K562 (cell line): ENCODE measurements around the gene AIFM3. TPM values are rescaled to one million over a fixed set of nuclear protein-coding genes. Genes with fewer than 3 reads are reported as not detected.
A peak's percentile ranks its signal among the peaks of the same experiment; 100 is the strongest.

Experiments
- ARHGAP35 ChIP-seq: fragments of 450-650 bp; IDR thresholded peaks from 2 replicates; pipeline ENCODE4 v1.6.1; 2018; ENCODE audit not compliant: partially characterized antibody
- DACH1 ChIP-seq: fragments of 450-650 bp; IDR thresholded peaks from 2 replicates; pipeline ENCODE4 v1.6.1; 2018; ENCODE audit not compliant: partially characterized antibody
- FOXA3 ChIP-seq, 2 experiments: fragments of 450-650 bp in 1 of 2; sonication (generic) in 1 of 2; formaldehyde crosslinking; IDR thresholded peaks in 1 of 2; conservative IDR thresholded peaks in 1 of 2; 2 replicates each; pipeline versions ENCODE4 v1.4.0 to v1.8.0; 2020 to 2022; ENCODE audit warnings: mild to moderate bottlenecking in 2 of 2, missing genetic modification reagents in 1 of 2
- LCOR ChIP-seq: sonication (generic); formaldehyde crosslinking; IDR thresholded peaks from 2 replicates; pipeline ENCODE4 v1.8.0; 2022; ENCODE audit warnings: mild to moderate bottlenecking, missing genetic modification reagents
- MAFG ChIP-seq: fragments of 450-650 bp; conservative IDR thresholded peaks from 2 replicates; pipeline ENCODE4 v1.6.1; 2016; ENCODE audit warnings: missing genetic modification characterization, missing compliant biosample characterization
- MTA1 ChIP-seq: fragments of 450-650 bp; IDR thresholded peaks from 2 replicates; pipeline ENCODE4 v1.6.1; 2017; ENCODE audit warnings: borderline replicate concordance
- PML ChIP-seq: IDR thresholded peaks from 2 replicates; pipeline ENCODE4 v1.6.1; 2012; ENCODE audit warnings: low read length, inconsistent platforms
- PYGO2 ChIP-seq: fragments of 450-650 bp; IDR thresholded peaks from 2 replicates; pipeline ENCODE4 v1.6.1; 2016; ENCODE audit warnings: mild to moderate bottlenecking, missing genetic modification characterization, moderate library complexity, missing compliant biosample characterization
- RNF2 ChIP-seq: sonication (generic); IDR thresholded peaks from 2 replicates; pipeline ENCODE4 v1.6.1; 2016
- SREBF2 ChIP-seq: sonication (generic); formaldehyde crosslinking; IDR thresholded peaks from 2 replicates; pipeline ENCODE4 v1.4.0; 2020; ENCODE audit warnings: mild to moderate bottlenecking, missing genetic modification reagents
- STAT5B ChIP-seq: fragments of 250-450 bp; sonication (Bioruptor Pico); IDR thresholded peaks from 2 replicates; pipeline ENCODE4 v1.8.0; 2021; ENCODE audit warnings: mild to moderate bottlenecking, inconsistent platforms
- TRIM28 ChIP-seq: fragments of 450-650 bp; IDR thresholded peaks from 2 replicates; pipeline ENCODE4 v1.6.1; 2017
- ZBTB8A ChIP-seq: fragments of 450-650 bp; IDR thresholded peaks from 2 replicates; pipeline ENCODE4 v1.6.1; 2018; ENCODE audit warnings: mild to moderate bottlenecking, moderate library complexity; ENCODE audit not compliant: partially characterized antibody
- ZNF75A ChIP-seq: fragments of 450-650 bp; formaldehyde crosslinking; IDR thresholded peaks from 2 replicates; pipeline ENCODE4 v1.4.0; 2020; ENCODE audit warnings: mild to moderate bottlenecking
- polyA plus RNA-seq, 8 experiments: library from polyadenylated mRNA; depleted of rRNA in 4 of 8; stranded (reverse) in 5 of 8; unstranded in 3 of 8; fragments of >200 nt; fragmentation: Nextera tagmentation in 2 of 8; fragmentation: Illumina TruSeq in 1 of 8; extraction: Ambion mirVana in 2 of 8; extraction: Trizol in 1 of 8; gene quantifications; 2 replicates each; pipeline versions ENCODE4 v1.2.1 to v1.2.3, GENCODE V29; 2011 to 2014; ENCODE audit warnings: inconsistent platforms in 1 of 8, missing spikeins in 1 of 8
- total RNA-seq, 7 experiments: library from RNA; depleted of rRNA in 6 of 7; stranded (reverse); fragments of >200 nt in 6 of 7; fragmentation: Illumina TruSeq in 2 of 7; extraction: Trizol in 2 of 7; gene quantifications; 2 replicates each; pipeline versions ENCODE4 v1.2.1 to v1.2.3, GENCODE V29; 2011 to 2021; ENCODE audit warnings: low replicate concordance in 1 of 7
- TF ChIP-seq, protein P1 (sequence below), 3 experiments: fragments of 200-800 bp in 1 of 3; fragments of 250-450 bp in 1 of 3; fragments of 450-650 bp in 1 of 3; sonication (Bioruptor Pico) in 1 of 3; sonication (Bioruptor generic) in 1 of 3; formaldehyde crosslinking in 1 of 3; IDR thresholded peaks; 2 replicates each; pipeline versions ENCODE4 v1.6.1 to v1.8.0; 2016 to 2022; ENCODE audit warnings: mild to moderate bottlenecking in 2 of 3, missing genetic modification characterization in 2 of 3, missing compliant biosample characterization in 1 of 3, moderate library complexity in 1 of 3
- TF ChIP-seq, protein P2 (sequence below): fragments of 250-450 bp; sonication (Bioruptor Pico); IDR thresholded peaks from 2 replicates; pipeline ENCODE4 v1.5.0; 2021; ENCODE audit warnings: mild to moderate bottlenecking, moderate library complexity
- TF ChIP-seq, protein P3 (sequence below): sonication (generic); formaldehyde crosslinking; IDR thresholded peaks from 2 replicates; pipeline ENCODE4 v1.8.1; 2022; ENCODE audit warnings: missing genetic modification reagents
- TF ChIP-seq, protein P4 (sequence below): fragments of 250-450 bp; sonication (Bioruptor Pico); IDR thresholded peaks from 2 replicates; pipeline ENCODE4 v1.5.0; 2022; ENCODE audit warnings: mild to moderate bottlenecking

Gene AIFM3
- total and polyA plus RNA-seq, 9 of the 15 experiments (the other 6 are each of a cell fraction or from before 2014, with no cell fraction given): 0.03 to 0.20 (median 0.07) TPM; not detected in 1

DNA sequence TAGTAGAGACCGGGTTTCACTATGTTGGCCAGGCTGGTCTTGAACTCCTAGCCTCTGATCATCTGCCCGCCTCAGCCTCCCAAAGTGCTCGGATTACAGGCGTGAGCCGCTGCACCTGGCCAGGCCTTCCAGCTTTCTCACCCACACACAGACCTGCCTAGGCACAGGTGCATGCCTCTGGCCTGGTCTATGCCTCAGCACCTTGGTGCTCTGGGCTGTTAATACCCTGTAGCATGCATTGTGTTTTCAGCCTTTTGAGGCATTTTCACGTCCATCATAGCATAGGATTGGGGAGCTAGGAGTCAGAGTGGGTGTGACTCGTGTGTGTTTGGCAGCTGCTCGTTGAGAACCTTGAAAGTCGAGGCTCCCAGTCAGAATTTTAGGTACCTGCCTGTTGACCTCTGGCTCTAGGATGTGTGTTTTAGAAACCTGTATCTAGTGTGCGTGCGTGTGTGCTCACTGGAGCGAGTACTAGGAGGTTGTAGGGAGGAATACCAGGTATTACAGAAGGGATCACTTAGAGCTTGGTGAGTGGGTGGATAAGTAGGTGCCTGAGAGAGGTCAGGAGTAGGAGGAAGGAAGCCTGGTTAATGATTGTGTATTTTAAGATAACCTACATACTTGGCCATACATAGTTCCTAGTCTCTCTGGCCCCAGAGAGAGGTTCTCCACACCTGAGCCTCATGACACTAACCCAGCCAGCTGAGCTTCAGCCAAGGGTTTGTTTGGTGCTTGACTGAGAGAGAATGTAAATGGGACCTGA lies 29.8 kb upstream of the AIFM3 start (continued):
- TF ChIP-seq MAFG (tag): no peak
- no peak for TF ChIP-seq TRIM28
- no peak for TF ChIP-seq PYGO2 (tag)
- TF ChIP-seq, protein P1, sequence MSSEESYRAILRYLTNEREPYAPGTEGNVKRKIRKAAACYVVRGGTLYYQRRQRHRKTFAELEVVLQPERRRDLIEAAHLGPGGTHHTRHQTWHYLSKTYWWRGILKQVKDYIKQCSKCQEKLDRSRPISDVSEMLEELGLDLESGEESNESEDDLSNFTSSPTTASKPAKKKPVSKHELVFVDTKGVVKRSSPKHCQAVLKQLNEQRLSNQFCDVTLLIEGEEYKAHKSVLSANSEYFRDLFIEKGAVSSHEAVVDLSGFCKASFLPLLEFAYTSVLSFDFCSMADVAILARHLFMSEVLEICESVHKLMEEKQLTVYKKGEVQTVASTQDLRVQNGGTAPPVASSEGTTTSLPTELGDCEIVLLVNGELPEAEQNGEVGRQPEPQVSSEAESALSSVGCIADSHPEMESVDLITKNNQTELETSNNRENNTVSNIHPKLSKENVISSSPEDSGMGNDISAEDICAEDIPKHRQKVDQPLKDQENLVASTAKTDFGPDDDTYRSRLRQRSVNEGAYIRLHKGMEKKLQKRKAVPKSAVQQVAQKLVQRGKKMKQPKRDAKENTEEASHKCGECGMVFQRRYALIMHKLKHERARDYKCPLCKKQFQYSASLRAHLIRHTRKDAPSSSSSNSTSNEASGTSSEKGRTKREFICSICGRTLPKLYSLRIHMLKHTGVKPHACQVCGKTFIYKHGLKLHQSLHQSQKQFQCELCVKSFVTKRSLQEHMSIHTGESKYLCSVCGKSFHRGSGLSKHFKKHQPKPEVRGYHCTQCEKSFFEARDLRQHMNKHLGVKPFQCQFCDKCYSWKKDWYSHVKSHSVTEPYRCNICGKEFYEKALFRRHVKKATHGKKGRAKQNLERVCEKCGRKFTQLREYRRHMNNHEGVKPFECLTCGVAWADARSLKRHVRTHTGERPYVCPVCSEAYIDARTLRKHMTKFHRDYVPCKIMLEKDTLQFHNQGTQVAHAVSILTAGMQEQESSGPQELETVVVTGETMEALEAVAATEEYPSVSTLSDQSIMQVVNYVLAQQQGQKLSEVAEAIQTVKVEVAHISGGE (CRISPR knock-in tag; IDR thresholded peaks at IDR 0.05): no peak
- TF ChIP-seq, protein P2, sequence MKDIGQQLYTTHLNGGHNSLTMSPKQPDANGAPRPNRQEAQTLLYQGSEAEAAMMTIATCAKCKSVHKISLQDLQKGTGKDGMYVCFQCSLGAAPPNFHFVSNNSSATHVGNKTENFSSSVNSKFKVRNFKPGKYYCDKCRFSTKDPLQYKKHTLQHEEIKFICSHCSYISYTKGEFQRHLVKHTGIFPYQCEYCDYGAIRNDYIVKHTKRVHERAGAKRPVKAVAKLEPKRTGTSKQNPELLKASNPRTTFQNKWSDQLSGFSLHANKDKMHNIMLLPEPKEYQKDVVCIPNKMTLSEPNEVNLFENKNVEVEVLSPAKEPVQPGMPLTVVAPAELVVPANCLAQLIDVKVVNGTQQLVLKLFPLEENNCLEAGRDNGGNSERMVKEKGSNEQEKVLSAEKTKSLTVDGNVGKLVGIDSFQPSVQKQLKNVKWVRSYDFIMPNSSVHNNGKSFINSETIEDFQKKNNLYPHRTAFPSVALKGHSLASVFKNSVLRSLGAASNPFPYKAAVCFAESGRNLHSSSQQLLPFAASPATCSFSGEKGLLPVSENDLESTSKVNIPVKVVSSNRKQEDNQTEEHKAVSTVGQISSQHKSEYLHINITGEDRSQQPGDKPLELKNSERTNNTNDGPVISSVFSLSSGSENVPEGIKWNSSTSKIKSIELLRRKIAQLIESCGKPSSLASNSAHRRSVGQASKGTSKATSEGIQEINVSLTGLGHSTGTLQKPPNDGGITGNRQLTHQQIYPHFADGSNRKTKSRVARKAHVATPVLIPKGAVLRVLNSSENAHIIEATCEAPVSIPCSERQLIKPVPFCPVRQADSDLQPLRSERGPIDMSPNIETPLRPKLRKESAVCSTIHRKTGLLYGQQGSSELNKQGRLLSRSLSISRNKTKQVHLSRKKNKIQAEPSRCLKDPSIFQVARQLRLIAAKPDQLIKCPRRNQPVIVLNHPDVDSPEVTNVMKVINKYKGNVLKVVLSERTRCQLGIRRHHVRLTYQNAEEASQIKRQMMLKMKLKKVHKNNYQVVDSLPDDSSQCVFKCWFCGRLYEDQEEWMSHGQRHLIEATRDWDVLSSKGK (CRISPR knock-in tag): no peak
- no peak for TF ChIP-seq ZBTB8A
- no peak for TF ChIP-seq ZNF75A (CRISPR knock-in tag)
- no peak for TF ChIP-seq DACH1
- no peak for TF ChIP-seq SREBF2 (CRISPR knock-in tag)
- TF ChIP-seq MTA1: no peak
- TF ChIP-seq, protein P3, sequence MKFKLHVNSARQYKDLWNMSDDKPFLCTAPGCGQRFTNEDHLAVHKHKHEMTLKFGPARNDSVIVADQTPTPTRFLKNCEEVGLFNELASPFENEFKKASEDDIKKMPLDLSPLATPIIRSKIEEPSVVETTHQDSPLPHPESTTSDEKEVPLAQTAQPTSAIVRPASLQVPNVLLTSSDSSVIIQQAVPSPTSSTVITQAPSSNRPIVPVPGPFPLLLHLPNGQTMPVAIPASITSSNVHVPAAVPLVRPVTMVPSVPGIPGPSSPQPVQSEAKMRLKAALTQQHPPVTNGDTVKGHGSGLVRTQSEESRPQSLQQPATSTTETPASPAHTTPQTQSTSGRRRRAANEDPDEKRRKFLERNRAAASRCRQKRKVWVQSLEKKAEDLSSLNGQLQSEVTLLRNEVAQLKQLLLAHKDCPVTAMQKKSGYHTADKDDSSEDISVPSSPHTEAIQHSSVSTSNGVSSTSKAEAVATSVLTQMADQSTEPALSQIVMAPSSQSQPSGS: no peak
- no peak for TF ChIP-seq FOXA3 (CRISPR knock-in tag; conservative IDR thresholded peaks at IDR 0.05 in 1 of 2, IDR thresholded peaks at IDR 0.05 in 1 of 2)
- peak; percentile 37; the same call in 1 of the 2 replicates for TF ChIP-seq PML
- TF ChIP-seq STAT5B (CRISPR knock-in tag): no peak
- TF ChIP-seq LCOR (CRISPR knock-in tag): no peak
- TF ChIP-seq, protein P4, sequence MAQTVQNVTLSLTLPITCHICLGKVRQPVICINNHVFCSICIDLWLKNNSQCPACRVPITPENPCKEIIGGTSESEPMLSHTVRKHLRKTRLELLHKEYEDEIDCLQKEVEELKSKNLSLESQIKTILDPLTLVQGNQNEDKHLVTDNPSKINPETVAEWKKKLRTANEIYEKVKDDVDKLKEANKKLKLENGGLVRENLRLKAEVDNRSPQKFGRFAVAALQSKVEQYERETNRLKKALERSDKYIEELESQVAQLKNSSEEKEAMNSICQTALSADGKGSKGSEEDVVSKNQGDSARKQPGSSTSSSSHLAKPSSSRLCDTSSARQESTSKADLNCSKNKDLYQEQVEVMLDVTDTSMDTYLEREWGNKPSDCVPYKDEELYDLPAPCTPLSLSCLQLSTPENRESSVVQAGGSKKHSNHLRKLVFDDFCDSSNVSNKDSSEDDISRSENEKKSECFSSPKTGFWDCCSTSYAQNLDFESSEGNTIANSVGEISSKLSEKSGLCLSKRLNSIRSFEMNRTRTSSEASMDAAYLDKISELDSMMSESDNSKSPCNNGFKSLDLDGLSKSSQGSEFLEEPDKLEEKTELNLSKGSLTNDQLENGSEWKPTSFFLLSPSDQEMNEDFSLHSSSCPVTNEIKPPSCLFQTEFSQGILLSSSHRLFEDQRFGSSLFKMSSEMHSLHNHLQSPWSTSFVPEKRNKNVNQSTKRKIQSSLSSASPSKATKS (CRISPR knock-in tag): no peak
- no peak for TF ChIP-seq ARHGAP35
- TF ChIP-seq RNF2: no peak
